Measurements from ENCODE around the gene MYRF.

DNA sequence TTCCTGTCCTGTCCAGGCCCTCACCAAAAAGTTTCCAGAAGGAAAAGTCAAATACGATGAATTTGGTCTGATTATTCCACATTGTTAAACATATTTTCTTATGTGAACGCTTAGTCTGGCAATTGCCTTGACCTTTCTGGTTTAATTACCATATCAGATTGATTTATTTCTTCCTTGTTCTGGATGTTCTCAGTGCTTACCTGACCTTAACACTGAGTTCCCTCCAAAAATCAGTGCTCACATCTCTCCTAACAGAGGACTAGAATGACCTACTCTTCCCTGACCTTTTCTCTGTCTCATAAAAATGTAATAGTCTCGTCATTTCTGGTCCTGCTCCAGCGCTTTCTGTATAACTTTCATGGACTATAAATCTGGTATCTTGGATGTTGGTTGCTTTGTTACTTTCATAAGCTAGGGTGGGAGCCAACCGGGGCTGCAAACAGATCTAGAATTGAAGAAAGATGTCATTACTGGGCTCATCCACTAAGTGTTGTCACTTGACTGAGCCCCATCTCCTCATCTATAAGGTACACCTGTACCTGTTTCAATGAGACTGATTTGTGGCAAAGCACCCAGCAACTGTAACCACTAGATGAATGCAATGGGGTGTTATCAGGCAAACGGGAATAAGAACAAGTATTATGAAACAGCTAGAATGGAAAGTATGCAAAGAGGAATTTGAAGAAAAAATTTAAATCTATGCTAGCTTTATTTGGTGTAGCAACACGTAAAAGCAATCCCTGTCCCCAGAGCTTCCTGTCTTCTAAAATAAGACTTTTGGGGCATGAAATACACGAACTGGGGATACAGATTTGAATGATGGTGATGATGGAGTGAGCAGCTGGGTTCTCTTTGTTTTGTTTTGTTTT is 78.0 kb downstream of the MYRF start:
- TF ChIP-seq EZH2 (IDR thresholded peaks at IDR 0.05) (no peak), POLR2AphosphoS5 (IDR thresholded peaks at IDR 0.05; ENCODE audit: borderline replicate concordance, low read depth, low read length) (no peak)

Data from SK-N-MC (cell line).